Right forelimb (tissue), 1 donor: ENCODE data around the gene LRP6.
"Not testable (repeated sequence)": the region's sequence is repeated elsewhere in the genome, so short reads cannot be mapped to it uniquely, and the experiment has no call there.

Experiments used
- DNase-seq: peaks from one replicate; pipeline ENCODE4 v3.0.0-alpha.2; 2018

Gene LRP6

GRCh38 chr12:12171991-12172511 lies 94.8 kb downstream of the LRP6 start:
- no peak for DNase-seq

DNA sequence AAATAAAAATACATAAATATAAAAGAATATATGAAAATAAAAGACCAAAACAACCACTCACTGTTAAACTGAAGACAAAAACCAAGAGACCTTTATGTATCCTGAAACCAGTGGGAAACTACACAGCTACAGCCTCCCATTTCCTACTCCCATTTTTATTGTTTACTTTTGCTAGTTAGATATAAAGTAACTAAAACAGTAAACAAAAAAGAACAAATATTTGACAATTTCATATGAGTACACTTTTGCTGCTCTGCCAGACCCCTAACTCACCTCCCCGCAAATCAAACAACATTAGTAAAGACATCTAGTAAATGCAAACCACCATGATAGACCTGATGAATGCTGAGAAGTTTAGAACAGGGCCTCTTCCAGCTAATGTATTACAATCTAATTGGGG lies 99.0 kb downstream of the LRP6 start:
- DNase-seq = no peak

DNA sequence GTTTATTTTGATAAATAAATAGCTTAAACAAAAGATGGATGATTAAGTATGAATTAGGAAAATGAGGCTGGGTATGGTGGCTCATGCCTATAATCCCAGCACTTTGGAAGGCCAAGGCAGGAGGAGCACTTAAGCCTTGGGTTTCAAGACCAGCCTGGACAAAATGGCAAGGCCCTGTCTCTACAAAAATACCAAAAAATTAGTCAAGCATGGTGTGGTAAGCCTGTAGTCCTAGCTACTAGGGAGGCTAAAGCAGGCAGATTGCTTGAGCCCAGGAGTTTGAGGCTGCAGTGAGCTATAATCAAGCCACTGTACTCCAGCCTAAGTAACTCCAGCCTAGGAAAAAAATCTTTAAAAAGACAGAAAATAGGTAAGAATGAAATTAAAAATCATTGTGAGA lies 100.1 kb downstream of the LRP6 start:
- DNase-seq = no peak

GRCh38 chr12:12159988-12160387 lies 106.9 kb downstream of the LRP6 start:
- DNase-seq = no peak

DNA sequence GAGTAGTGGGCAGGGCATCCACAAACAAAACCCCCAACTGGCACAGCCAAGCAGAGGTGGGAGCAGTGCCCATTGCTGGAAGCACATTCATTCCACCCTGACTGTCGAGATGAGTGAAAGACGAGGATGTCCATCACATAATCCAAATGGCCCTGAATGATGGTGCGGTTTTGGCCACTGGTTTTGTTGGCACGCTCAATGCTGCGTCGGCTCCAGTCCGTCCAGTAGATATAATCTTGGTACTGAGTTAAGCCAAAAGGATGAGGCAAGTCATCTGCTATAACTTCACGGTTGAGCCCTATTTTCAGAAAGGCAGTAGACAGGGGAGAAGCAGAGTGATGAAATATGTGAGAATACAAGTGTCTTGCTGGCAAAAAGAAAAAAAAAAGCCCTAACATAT lies 108.0 kb downstream of the LRP6 start:
- no peak for DNase-seq

GRCh38 chr12:12157424-12157823 lies 109.4 kb downstream of the LRP6 start:
- no peak for DNase-seq

DNA sequence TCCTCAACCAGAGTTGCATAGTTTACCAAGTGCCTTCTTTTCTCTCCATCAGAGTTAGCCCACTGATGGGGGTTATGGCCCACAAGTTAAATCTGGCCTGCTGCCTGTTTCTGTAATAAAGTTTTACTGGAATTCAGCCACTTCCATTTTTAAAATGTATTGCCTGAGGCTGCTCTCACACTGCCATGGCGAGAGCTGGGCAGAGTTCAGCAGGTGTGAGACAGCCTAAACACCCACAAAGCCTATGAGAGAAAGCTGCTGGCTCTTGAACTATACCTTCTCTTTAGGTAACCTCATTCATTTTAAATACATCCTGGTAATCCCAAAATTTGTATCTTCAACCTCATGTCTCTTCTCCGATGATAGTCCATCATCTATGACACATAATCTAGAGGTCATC lies 110.0 kb downstream of the LRP6 start:
- DNase-seq = no peak

GRCh38 chr12:12156116-12156515 lies 110.7 kb downstream of the LRP6 start:
- no peak for DNase-seq

GRCh38 chr12:12153596-12153995 lies 113.2 kb downstream of the LRP6 start:
- no peak for DNase-seq

- DNase-seq = no peak
These were observed 119.7 kb downstream of the LRP6 start for GRCh38 chr12:12147111-12147510.

GRCh38 chr12:12144531-12144930 lies 122.3 kb downstream of the LRP6 start:
- DNase-seq = not testable (repeated sequence)

DNA sequence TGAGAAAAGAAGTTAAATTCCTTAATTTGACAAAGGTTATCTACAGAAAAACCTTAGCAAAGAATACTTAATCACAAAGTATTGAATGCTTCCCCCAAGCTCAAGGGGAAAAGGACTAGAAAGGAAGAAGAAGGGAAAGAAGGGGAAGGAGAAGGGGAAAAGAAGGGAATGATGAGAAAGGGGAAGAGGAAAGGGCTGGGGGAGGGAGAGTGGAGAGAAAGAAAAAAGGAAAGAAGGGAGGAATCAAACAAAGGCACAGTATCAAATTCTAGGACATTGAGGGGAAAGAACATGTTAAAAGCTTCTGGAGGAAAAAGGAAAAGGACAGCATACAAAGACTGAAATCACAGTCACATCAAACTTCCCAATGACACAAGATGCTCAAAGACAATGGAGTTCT lies 125.8 kb downstream of the LRP6 start:
- DNase-seq = no peak

DNA sequence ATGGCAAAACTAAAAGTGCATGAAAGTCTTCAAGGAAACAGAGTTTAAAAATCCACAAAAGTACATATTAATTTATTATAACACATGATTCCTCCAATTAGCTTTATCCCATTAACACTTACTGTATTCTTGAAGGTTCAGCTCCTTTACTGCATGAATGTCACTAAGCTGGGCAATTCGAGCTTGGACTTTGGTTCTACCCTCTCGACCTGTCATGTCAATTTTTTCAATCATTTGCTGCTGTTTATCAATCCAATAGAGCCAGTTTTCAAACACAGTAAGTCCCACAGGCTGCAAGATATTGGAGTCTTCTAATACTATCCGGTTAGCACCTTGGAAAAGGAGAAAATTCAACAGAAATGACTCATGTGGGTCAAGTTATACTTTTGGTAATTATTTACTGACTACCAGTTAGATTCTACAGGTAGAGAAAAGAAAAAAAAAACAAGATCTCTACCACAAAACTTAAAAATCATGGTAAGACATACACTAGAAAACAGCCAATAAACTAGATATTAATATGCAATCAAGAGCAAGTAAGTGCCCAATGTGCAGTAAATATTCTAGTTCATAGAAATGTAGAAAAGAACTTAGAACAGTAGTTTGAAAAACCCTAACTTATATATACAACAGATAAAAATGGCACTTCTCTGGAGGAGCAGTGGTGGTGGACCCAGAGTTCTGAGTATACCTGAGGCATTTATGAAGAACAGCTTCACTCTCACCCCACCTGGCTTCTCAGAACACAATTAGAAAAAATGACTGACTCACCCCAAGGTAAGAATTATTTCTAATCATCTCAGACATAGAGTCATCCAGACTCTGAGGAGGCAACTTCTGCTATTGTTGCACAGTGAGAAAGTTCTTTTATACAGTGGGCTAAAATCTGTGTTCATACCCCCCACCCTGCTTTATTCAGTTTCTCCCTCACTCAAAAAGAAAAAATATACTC lies 128.4 kb downstream of the LRP6 start:
- DNase-seq = no peak

DNA sequence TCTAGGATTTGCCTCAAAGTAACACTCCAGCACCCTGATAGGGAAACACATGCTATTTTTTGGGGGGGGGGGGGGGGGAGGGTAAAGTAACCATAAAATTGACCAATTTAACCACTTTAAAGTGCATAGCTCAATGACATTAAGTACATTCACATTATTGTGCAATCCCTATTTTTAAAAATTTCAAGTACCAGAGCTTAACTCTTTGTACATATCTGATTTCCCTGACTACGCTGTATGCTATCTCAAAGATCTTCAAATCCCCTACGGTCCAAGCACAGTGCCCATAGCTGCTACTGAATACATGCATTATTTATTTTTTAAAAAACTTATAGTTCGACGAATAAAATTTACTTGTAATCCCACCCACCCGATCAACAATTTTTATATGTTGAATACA lies 133.1 kb downstream of the LRP6 start:
- no peak for DNase-seq

DNA sequence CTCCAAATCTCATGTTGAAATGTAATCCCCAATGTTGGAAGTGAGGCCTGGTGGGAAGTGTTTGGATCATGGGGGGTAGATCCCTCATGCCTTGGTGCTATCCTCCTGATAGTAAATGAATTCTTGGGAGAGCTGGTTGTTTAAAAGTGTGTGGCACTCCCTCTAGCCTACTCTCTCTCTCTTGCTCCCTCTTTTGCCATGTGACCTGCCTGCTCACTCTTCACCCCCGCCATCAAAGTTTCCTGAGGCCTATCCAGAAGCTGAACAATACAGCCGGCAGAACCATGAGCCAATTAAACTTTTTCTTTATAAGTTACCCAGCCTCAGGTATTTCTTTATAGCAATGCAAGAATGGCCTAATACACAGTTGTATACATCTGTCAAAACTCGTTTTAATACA lies 133.6 kb downstream of the LRP6 start:
- no peak for DNase-seq

GRCh38 chr12:12128670-12129069 lies 138.2 kb downstream of the LRP6 start:
- DNase-seq = no peak

GRCh38 chr12:12127304-12127703 lies 139.5 kb downstream of the LRP6 start:
- DNase-seq = no peak

DNA sequence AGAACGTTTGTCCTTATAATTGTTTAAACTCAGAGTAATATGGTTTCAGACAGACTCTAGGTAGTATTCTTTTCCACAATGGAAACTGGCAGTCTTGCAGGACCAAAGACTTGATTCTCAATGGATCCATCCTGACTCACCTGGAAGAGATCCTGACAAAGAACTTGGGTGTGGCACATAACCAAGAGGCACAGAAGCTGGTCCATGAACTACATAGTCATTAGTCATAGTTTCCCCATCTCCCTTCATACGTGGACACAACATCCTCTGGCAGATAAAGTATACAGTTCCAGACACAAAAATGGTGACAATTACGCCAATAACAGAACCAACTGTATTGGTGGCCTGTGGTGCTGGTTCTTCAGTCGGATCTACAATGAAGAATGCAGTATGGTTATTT lies 140.3 kb downstream of the LRP6 start:
- no peak for DNase-seq

DNA sequence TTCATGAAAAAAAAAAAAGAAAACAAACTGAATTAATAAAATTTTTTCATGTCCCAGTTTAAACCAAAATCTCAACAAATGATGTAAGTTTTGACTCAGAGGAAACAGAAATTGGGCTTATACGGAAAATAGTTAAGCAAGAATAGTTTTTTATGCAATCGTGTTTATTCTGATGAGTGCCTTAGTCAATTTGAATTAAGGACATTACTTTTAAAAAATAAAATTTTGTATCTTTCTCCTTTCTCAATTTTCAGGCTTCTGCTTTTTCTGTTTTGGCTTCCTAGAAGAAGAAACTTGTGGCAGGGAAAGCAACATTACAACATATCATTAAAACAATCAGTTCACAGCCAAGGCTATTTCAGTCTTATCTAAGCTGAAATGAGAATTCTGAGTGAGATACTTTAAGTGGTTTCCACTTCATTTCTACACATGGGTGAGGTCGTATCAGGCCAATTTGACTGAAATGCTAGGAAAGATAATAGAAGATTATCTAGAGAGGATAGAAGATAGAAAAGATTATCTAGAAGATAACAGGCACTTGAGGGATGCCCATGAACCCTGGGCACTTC lies 143.7 kb downstream of the LRP6 start:
- no peak for DNase-seq

- DNase-seq = no peak
These were observed 145.8 kb downstream of the LRP6 start for GRCh38 chr12:12121061-12121460.

DNA sequence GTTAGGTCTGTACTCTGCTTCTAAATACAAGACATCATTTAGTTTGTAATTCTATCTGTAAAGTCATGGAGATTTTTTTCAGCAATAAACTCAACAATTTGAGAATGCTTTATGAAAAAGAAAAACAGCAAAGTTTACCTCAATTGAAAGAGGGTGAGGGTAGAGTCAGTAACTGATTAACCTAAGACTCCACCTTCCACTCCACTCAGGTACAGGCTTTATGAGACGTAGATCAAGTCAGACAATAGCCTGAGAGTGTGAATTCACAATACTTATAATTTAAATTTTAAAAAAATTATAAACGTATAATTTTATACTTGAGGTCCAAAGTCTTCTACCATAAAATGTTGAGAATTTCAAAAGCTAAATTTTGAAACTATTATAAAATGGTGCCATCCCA lies 150.2 kb downstream of the LRP6 start:
- no peak for DNase-seq

DNA sequence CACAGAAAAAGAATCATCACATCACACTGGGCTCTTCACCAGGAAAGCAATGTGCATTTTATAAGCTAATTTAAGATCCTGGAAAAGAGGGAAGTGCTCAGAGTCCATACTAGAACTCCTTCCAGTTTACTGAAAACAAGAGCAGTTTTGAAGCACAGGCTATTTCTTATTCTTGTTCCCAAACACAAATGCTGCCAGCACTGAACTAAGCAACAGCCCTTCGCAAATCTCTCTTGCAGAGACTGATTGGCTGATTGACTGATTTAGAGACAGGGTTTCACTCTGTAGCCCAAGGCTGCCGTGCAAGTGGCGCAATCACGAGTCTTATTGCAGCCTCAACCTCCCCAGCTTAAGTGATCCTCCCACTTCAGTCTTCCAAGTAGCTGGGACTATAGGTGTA lies 151.3 kb downstream of the LRP6 start:
- no peak for DNase-seq

- DNase-seq = not testable (repeated sequence)
These were observed 155.8 kb downstream of the LRP6 start for GRCh38 chr12:12110923-12111555.
